K562 (cell line): Measurements from ENCODE around the gene HLA-DOB. TPM values are rescaled to one million over a fixed set of nuclear protein-coding genes. Genes with fewer than 3 reads are reported as not detected.

ENCODE experiments used
- CBX1 ChIP-seq: sonication (generic); IDR thresholded peaks from 2 replicates; pipeline ENCODE4 v1.6.1; 2016; ENCODE audit warnings: antibody characterized with exemption, low read depth, mild to moderate bottlenecking
- CGGBP1 ChIP-seq: fragments of 250-450 bp; sonication (Bioruptor Pico); IDR thresholded peaks from 2 replicates; pipeline ENCODE4 v1.9.0; 2021; ENCODE audit warnings: mild to moderate bottlenecking
- ELK3 ChIP-seq: fragments of 450-650 bp; formaldehyde crosslinking; IDR thresholded peaks from 2 replicates; pipeline ENCODE4 v1.4.0; 2020; ENCODE audit warnings: mild to moderate bottlenecking
- FOXM1 ChIP-seq, 2 experiments: fragments of 450-650 bp in 1 of 2; sonication (generic) in 1 of 2; formaldehyde crosslinking in 1 of 2; IDR thresholded peaks; 2 replicates each; pipeline versions ENCODE4 v1.6.1 to v1.9.0; 2017 to 2022; ENCODE audit warnings: low read depth in 2 of 2, mild to moderate bottlenecking in 2 of 2, missing genetic modification reagents in 1 of 2, moderate library complexity in 1 of 2
- GATA2 ChIP-seq: sonication (generic); formaldehyde crosslinking; IDR thresholded peaks from 2 replicates; pipeline ENCODE4 v1.4.0; 2020; ENCODE audit warnings: mild to moderate bottlenecking, missing genetic modification reagents
- GMEB1 ChIP-seq: fragments of 250-450 bp; sonication (Bioruptor Pico); IDR thresholded peaks from 2 replicates; pipeline ENCODE4 v1.4.0; 2020; ENCODE audit warnings: mild to moderate bottlenecking
- HDAC8 ChIP-seq: fragments of 450-650 bp; IDR thresholded peaks from 2 replicates; pipeline ENCODE4 v1.6.1; 2016; ENCODE audit warnings: mild to moderate bottlenecking, missing genetic modification characterization, moderate library complexity, missing compliant biosample characterization
- HNRNPL ChIP-seq: fragments of 200-400 bp; formaldehyde crosslinking; IDR thresholded peaks from 2 replicates; pipeline ENCODE4 v1.6.1; 2017; ENCODE audit warnings: low read depth, mild to moderate bottlenecking, low read length
- MBD1 ChIP-seq: fragments of 250-450 bp; sonication (Bioruptor Pico); IDR thresholded peaks from 2 replicates; pipeline ENCODE4 v1.8.0; 2022; ENCODE audit warnings: inconsistent platforms
- MTA1 ChIP-seq: fragments of 450-650 bp; IDR thresholded peaks from 2 replicates; pipeline ENCODE4 v1.6.1; 2017; ENCODE audit warnings: borderline replicate concordance
- PTBP1 ChIP-seq: fragments of 200-400 bp; formaldehyde crosslinking; IDR thresholded peaks from 2 replicates; pipeline ENCODE4 v1.6.1; 2017; ENCODE audit warnings: low read depth, low read length
- RBM22 ChIP-seq: fragments of 200-400 bp; formaldehyde crosslinking; IDR thresholded peaks from 2 replicates; pipeline ENCODE4 v1.6.1; 2018; ENCODE audit warnings: low read length, low read depth; ENCODE audit not compliant: poor library complexity, severe bottlenecking
- STAT5B ChIP-seq: fragments of 250-450 bp; sonication (Bioruptor Pico); IDR thresholded peaks from 2 replicates; pipeline ENCODE4 v1.8.0; 2021; ENCODE audit warnings: mild to moderate bottlenecking, inconsistent platforms
- TCF7 ChIP-seq: sonication (generic); IDR thresholded peaks from 2 replicates; pipeline ENCODE4 v1.6.1; 2016; ENCODE audit warnings: antibody characterized with exemption, borderline replicate concordance
- U2AF1 ChIP-seq: fragments of 200-400 bp; formaldehyde crosslinking; optimal IDR thresholded peaks from 2 replicates; pipeline ENCODE3; 2017; ENCODE audit warnings: mild to moderate bottlenecking, low read depth, low read length, moderate library complexity
- ZBTB8A ChIP-seq: fragments of 450-650 bp; IDR thresholded peaks from 2 replicates; pipeline ENCODE4 v1.6.1; 2018; ENCODE audit warnings: mild to moderate bottlenecking, moderate library complexity; ENCODE audit not compliant: partially characterized antibody
- ZBTB9 ChIP-seq: fragments of 450-650 bp; formaldehyde crosslinking; IDR thresholded peaks from 2 replicates; pipeline ENCODE4 v1.4.0; 2020; ENCODE audit warnings: mild to moderate bottlenecking, moderate library complexity
- ZNF395 ChIP-seq: fragments of 200-800 bp; sonication (Bioruptor generic); IDR thresholded peaks from 2 replicates; pipeline ENCODE4 v1.6.1; 2017; ENCODE audit warnings: missing genetic modification characterization, missing compliant biosample characterization
- polyA plus RNA-seq, 8 experiments: library from polyadenylated mRNA; depleted of rRNA in 4 of 8; stranded (reverse) in 5 of 8; unstranded in 3 of 8; fragments of >200 nt; fragmentation: Nextera tagmentation in 2 of 8; fragmentation: Illumina TruSeq in 1 of 8; extraction: Ambion mirVana in 2 of 8; extraction: Trizol in 1 of 8; gene quantifications; 2 replicates each; pipeline versions ENCODE4 v1.2.1 to v1.2.3, GENCODE V29; 2011 to 2014; ENCODE audit warnings: inconsistent platforms in 1 of 8, missing spikeins in 1 of 8
- total RNA-seq, 7 experiments: library from RNA; depleted of rRNA in 6 of 7; stranded (reverse); fragments of >200 nt in 6 of 7; fragmentation: Illumina TruSeq in 2 of 7; extraction: Trizol in 2 of 7; gene quantifications; 2 replicates each; pipeline versions ENCODE4 v1.2.1 to v1.2.3, GENCODE V29; 2011 to 2021; ENCODE audit warnings: low replicate concordance in 1 of 7

Gene HLA-DOB
- total and polyA plus RNA-seq, 9 of the 15 experiments (the other 6 are each of a cell fraction or from before 2014, with no cell fraction given), result 1.2 to 4.0 (median 2.5) TPM

- TF ChIP-seq FOXM1 (IDR thresholded peaks at IDR 0.05; ENCODE audit: low read depth) (peak; percentile 69), FOXM1 (CRISPR knock-in tag; IDR thresholded peaks at IDR 0.05; ENCODE audit: low read depth) (no peak), MTA1 (no peak), TCF7 (no peak), U2AF1 (no peak), ZNF395 (CRISPR knock-in tag) (no peak), STAT5B (no peak), RBM22 (no peak), MBD1 (CRISPR knock-in tag) (no peak), HNRNPL (no peak), GMEB1 (no peak), ZBTB9 (CRISPR knock-in tag) (no peak), PTBP1 (no peak), CGGBP1 (no peak), HDAC8 (no peak), ELK3 (no peak), GATA2 (CRISPR knock-in tag) (peak; percentile 48), ZBTB8A (no peak), CBX1 (no peak)
Measured at GRCh38 chr6:32857156-32857891, 40.5 kb upstream of the HLA-DOB start (continued).
